GM23338 (cell line): ENCODE measurements around the gene FAM120A. TPM values are rescaled to one million over a fixed set of nuclear protein-coding genes. Genes with fewer than 3 reads are reported as not detected.

Source experiments
- ATAC-seq: fragments of 200-7000 bp; cut with Tn5 transposase; 3 replicates; pipeline ENCODE4 v1.9.1; 2020
- DNase-seq: peaks from one replicate; pipeline ENCODE4 v3.0.0-alpha.2; 2015; ENCODE audit warnings: low spot score
- H2AFZ ChIP-seq: fragments of 200-600 bp; sonication (generic); 2 replicates; pipeline ENCODE4 v1.8.0; 2016; ENCODE audit warnings: antibody characterized with exemption, mild to moderate bottlenecking, moderate library complexity
- H3F3A ChIP-seq: fragments of 200-600 bp; sonication (generic); replicated peaks from 2 replicates; pipeline ENCODE4 v1.8.0; 2017; ENCODE audit warnings: antibody characterized with exemption, mixed run types, low read depth
- H3K27ac ChIP-seq: fragments of 200-600 bp; sonication (generic); 2 replicates; pipeline ENCODE4 v1.6.1; 2016; ENCODE audit warnings: low read depth
- H3K27me3 ChIP-seq: fragments of 200-600 bp; sonication (generic); 2 replicates; pipeline ENCODE4 v1.8.0; 2016; ENCODE audit warnings: mild to moderate bottlenecking, mixed run types, moderate library complexity; ENCODE audit not compliant: insufficient read depth
- H3K36me3 ChIP-seq: fragments of 200-600 bp; sonication (generic); 2 replicates; pipeline ENCODE4 v1.8.0; 2016; ENCODE audit warnings: mild to moderate bottlenecking; ENCODE audit not compliant: insufficient read depth
- H3K4me1 ChIP-seq: fragments of 200-600 bp; sonication (generic); 2 replicates; pipeline ENCODE4 v1.8.0; 2016; ENCODE audit warnings: mild to moderate bottlenecking, moderate library complexity; ENCODE audit not compliant: insufficient read depth
- H3K4me2 ChIP-seq: fragments of 200-600 bp; sonication (generic); 2 replicates; pipeline ENCODE4 v1.7.1; 2017; ENCODE audit warnings: mixed run types
- H3K4me3 ChIP-seq: fragments of 200-600 bp; sonication (generic); 2 replicates; pipeline ENCODE4 v1.6.1; 2016; ENCODE audit warnings: mixed run types
- H3K79me2 ChIP-seq: fragments of 200-600 bp; sonication (generic); replicated peaks from 2 replicates; pipeline ENCODE4 v1.8.0; 2017; ENCODE audit warnings: mild to moderate bottlenecking; ENCODE audit not compliant: insufficient read depth
- H3K9me2 ChIP-seq: fragments of 200-600 bp; sonication (generic); 2 replicates; pipeline ENCODE4 v1.8.0; 2017; ENCODE audit not compliant: insufficient read depth
- H4K20me1 ChIP-seq: fragments of 200-600 bp; sonication (generic); replicated peaks from 2 replicates; pipeline ENCODE4 v1.8.0; 2017; ENCODE audit warnings: mild to moderate bottlenecking; ENCODE audit not compliant: insufficient read depth
- H3K27ac Mint-ChIP-seq: 2 replicates; pipeline ENCODE4 v1.8.0; 2020; ENCODE audit warnings: inconsistent platforms, mild to moderate bottlenecking, moderate library complexity, mixed read lengths
- H3K27me3 Mint-ChIP-seq: 3 replicates; pipeline ENCODE4 v1.8.0; 2022; ENCODE audit warnings: low read depth, mild to moderate bottlenecking, moderate library complexity, mixed read lengths, inconsistent platforms; ENCODE audit not compliant: insufficient read depth, poor library complexity
- H3K36me3 Mint-ChIP-seq: 3 replicates; pipeline ENCODE4 v1.8.0; 2021; ENCODE audit warnings: low read depth, mild to moderate bottlenecking, inconsistent platforms, moderate library complexity, mixed read lengths
- H3K4me1 Mint-ChIP-seq: 3 replicates; pipeline ENCODE4 v1.8.0; 2020; ENCODE audit warnings: mild to moderate bottlenecking, inconsistent platforms, mixed read lengths
- H3K4me3 Mint-ChIP-seq: 3 replicates; pipeline ENCODE4 v1.8.0; 2021; ENCODE audit warnings: moderate library complexity, mild to moderate bottlenecking, inconsistent platforms, mixed read lengths
- H3K9me3 Mint-ChIP-seq: 3 replicates; pipeline ENCODE4 v1.8.0; 2020; ENCODE audit warnings: moderate library complexity, mild to moderate bottlenecking, inconsistent platforms, mixed read lengths
- CTCF ChIP-seq, 2 experiments: fragments of 200-600 bp in 1 of 2; sonication (generic) in 1 of 2; conservative IDR thresholded peaks; 2 replicates each; pipeline versions ENCODE4 v1.5.1 to v1.6.1; 2016 to 2017; ENCODE audit warnings: antibody characterized with exemption in 2 of 2, low read depth in 2 of 2, mild to moderate bottlenecking in 2 of 2, moderate library complexity in 1 of 2
- ETS1 ChIP-seq: IDR thresholded peaks from 2 replicates; pipeline ENCODE4 v1.6.1; 2016; ENCODE audit warnings: antibody characterized with exemption
- EZH2 ChIP-seq: fragments of 200-600 bp; sonication (generic); IDR thresholded peaks from one replicate; pipeline ENCODE4 v1.8.0; 2017; ENCODE audit warnings: antibody characterized with exemption, mild to moderate bottlenecking, low read depth; ENCODE audit not compliant: unreplicated experiment
- POLR2AphosphoS5 ChIP-seq: IDR thresholded peaks from 2 replicates; pipeline ENCODE4 v1.6.1; 2016; ENCODE audit warnings: antibody characterized with exemption, low read depth
- ZNF331 ChIP-seq: fragments of 250-450 bp; sonication (Bioruptor Pico); IDR thresholded peaks from 2 replicates; pipeline ENCODE4 v1.5.0; 2020; ENCODE audit warnings: low read depth, mild to moderate bottlenecking, moderate library complexity
- ZNF462 ChIP-seq: fragments of 250-450 bp; sonication (Bioruptor Pico); IDR thresholded peaks from 2 replicates; pipeline ENCODE4 v1.5.0; 2020; ENCODE audit warnings: mild to moderate bottlenecking, moderate library complexity
- polyA plus RNA-seq: library from polyadenylated mRNA; unstranded; fragments of >200 nt; fragmentation: Nextera tagmentation; extraction: Ambion mirVana; gene quantifications from 2 replicates; pipeline ENCODE4 v1.2.1, GENCODE V29; 2016
- total RNA-seq: library from RNA; depleted of rRNA; stranded (reverse); fragments of >200 nt; shearing (Covaris generic); gene quantifications from 2 replicates; pipeline ENCODE4 v1.2.3, GENCODE V29; 2014

FAM120A gene
- total and polyA plus RNA-seq, 2 experiments from 2014 or later: 28.2 to 52.5 TPM

GRCh38 chr9:93576258-93577077, 125.0 kb downstream of the FAM120A start, which contains the start of gene PHF2:
Gene PHF2 (plus strand): TSS chr9:93576584. CDS start chr9:93576774, 190 bp downstream.
- Mint-ChIP-seq H3K36me3 (0 out of 3 replicates have a peak, but pooled peaks cover 3% of the 10 kb centered on the region), H3K27me3 (peaks cover 28% of the 10 kb centered on the region), H3K4me3 (peak within 1 kb of the TSS; percentile 88), H3K9me3 (0 out of 3 replicates have a peak, but pooled peaks cover 2% of the 10 kb centered on the region), H3K27ac (no peak within 1 kb of the TSS), H3K4me1 (peaks cover 41% of the 10 kb centered on the region)
- peaks cover 6% of the 10 kb centered on the region; the same call in 1 of the 2 replicates for H3F3A ChIP-seq
- H3K27me3 ChIP-seq: peaks cover 23% of the 10 kb centered on the region; the same call in 1 of the 2 replicates
- no peaks in the 10 kb centered on the region for H3K36me3 ChIP-seq
- peak within 1 kb of the TSS; percentile 90 for H2AFZ ChIP-seq
- H3K9me2 ChIP-seq: no peaks in the 10 kb centered on the region
- peak; percentile 43 for DNase-seq
- ATAC-seq: peak; percentile 6; the same call in 2 of the 3 replicates
- H3K27ac ChIP-seq: no peak within 1 kb of the TSS
- H4K20me1 ChIP-seq: peaks cover 12% of the 10 kb centered on the region; the same call in 1 of the 2 replicates
- H3K4me3 ChIP-seq: peak within 1 kb of the TSS; percentile 83
- peaks cover 25% of the 10 kb centered on the region for H3K79me2 ChIP-seq
- no peak for TF ChIP-seq ZNF462 (CRISPR knock-in tag)
- no peak for TF ChIP-seq POLR2AphosphoS5
- no peak for TF ChIP-seq EZH2
- no peak for TF ChIP-seq ZNF331
- TF ChIP-seq CTCF (conservative IDR thresholded peaks at IDR 0.05; ENCODE audit: low read depth in 2 of 2): no peak
- no peak for TF ChIP-seq ETS1
- H3K4me2 ChIP-seq: peak within 1 kb of the TSS; percentile 99
- peaks cover 24% of the 10 kb centered on the region for H3K4me1 ChIP-seq
